Suppressor macrophage treated with lipopolysaccharide for 1 hour (primary cell): ENCODE data around the gene HSPB9.

Source experiments
- DNase-seq, 3 donors: peaks; one replicate each; pipeline ENCODE4 v3.0.0-alpha.2; 2020 to 2022

HSPB9 gene, protein sequence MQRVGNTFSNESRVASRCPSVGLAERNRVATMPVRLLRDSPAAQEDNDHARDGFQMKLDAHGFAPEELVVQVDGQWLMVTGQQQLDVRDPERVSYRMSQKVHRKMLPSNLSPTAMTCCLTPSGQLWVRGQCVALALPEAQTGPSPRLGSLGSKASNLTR

DNA sequence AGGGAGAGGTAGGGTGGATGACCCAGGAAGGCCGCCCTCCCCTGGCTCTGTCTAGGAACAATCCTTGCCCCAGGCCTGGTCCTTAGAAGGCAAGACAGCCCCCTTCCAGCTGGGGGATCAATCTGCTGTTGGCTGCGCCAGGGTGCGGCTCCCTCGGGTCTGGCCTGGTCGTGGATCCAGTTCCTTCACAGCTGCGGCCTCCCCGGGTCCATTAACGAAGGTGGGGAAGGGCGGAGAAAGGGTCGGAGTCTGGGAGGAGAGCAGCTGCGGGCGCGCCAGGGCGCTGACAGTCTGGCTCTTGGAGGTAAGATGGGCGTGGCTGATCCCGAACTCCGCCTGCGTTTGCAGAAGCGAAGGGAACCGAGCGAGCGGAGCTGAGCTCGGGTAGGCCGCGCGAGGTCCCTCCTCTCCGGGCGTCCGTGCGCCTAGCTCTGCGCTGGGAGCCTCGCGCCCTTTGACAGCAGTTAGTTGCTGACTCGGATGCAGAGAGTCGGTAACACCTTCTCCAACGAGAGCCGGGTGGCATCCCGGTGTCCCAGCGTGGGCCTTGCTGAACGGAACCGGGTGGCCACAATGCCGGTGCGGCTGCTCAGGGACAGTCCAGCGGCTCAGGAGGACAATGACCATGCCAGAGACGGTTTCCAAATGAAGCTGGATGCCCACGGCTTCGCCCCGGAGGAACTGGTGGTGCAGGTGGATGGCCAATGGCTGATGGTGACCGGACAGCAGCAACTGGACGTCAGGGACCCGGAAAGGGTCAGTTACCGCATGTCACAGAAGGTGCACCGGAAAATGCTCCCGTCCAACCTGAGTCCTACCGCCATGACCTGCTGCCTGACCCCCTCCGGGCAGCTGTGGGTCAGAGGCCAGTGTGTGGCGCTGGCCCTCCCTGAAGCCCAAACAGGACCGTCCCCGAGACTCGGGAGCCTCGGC is at the start of gene HSPB9:
HSPB9 (plus strand) TSS at position 434 of the 933 bp plus-strand sequence; CDS start at position 481, 47 bp downstream.
- DNase-seq: no peak

DNA sequence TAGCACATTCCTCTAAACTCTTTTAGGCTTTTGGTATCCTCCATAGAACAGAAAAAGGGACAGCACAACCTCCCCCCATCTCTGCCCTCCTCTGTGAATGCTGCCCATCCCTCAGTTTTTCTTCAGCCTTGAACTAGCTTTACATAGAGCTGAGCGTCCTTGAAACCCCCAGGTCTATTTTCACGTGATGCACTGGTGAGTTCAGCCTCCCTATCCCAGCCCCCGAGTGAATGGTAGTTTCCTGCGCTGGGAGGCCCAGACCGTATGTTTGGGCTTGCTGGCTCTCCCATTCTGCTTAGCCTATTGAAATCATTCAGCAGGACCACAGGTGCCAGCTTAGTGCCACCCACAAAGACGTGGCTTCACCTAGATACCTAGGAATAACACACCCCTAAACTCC is 46.8 kb upstream of the HSPB9 start:
- DNase-seq: no peak

DNA sequence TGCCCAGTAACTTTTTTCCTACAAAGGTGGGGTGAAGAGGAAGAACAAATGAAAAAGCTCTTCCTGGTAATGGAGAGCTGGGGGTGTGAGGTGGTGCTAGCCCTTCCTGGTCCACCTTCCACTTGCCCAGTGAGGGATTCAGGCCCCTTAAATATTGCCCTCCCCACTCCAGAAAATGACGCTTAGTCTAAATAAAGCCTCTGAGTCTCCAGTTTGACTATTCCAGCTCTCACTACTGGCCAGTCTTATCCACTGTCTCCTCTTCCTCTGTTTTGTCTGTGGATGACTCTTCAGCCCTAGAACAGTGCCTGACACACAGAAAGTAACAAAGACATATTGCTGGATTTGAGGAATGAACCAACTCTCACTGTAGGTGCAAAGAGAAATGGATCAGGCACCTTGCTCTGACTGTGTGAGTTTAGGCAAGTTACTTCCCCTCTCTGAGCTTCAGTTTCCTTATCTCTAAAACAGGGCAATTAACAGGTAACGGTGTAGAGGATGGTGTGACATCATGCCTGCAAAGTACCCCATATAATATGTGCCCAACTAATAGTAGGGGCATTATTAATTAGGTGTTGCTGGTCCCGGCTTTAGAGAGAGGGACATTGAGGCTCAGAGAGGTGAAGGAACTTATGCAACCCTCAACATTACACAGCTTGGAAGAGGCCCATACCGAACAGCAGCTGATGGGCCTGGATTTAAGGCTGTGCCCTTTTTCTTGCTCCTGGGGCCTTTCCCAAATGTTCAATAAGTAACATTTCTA is 45.6 kb upstream of the HSPB9 start:
- no peak for DNase-seq

DNA sequence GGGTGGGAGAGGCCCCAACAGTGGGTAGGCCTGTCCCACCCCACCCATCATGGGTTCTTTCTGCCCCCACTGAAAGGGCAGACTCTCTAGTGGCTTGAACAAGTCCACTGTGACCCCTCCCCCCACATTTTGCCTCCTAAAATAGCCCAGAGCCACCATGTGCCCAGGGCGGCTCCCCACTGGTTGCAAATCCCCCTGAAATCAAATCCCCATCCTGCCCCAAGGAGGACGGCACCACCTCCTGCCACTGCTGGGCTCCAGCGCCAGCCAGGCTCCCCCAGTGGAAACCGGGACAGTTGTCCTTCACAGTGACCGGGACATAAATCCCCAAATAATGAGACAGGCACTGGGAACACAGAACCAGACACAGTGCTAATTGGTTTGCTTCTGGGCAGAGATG is 44.8 kb upstream of the HSPB9 start:
- no peak for DNase-seq

DNA sequence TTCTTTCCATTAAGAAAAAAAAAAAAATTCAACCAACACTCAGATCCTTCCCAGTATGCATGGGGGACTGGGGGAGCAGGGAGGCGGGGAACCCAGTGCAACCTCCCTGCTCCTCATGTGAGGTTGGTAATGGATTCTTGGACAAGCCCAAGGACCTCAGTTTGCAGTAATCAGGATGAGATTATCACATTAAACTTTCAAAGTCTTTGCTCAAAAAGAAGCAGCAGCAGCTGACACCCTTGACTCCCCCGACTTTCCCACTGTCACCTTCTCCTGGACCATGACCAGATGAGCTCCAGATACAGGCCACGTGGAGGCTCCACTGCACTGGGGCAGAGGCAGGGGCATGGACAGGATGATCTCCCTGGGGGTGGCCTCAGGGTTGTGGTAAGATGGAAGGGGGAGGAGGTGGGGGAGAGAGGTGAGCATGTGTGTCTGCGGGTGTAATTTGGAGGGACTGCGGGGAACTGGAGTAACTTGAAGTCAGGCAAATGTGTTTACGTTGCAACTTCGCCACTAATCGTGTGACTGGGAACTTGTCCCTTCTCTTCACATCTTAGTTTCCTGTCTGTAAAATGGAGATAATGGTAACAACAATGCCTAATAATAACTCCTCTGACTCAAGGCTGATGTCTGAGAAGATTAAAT is 44.1 kb upstream of the HSPB9 start:
- DNase-seq: no peak

DNA sequence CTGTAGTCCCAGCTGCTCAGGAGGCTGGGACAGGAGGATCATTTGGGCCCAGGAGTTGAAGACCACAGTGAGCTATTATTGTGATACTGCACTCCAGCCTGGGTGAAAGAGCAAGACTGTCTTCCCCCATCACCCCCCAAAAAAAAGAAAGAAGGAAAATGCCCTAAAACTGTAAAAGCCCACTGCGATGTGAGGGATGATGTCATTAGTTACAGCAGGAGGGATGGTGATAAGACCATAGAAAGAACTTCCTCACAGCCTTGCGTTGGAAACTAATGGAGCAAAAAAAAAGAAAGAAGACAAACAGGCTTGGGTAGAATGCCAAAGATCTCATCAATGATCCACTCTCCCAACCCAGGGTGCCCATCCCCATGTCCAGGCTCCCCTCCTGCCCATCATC is 43.1 kb upstream of the HSPB9 start:
- no peak for DNase-seq

DNA sequence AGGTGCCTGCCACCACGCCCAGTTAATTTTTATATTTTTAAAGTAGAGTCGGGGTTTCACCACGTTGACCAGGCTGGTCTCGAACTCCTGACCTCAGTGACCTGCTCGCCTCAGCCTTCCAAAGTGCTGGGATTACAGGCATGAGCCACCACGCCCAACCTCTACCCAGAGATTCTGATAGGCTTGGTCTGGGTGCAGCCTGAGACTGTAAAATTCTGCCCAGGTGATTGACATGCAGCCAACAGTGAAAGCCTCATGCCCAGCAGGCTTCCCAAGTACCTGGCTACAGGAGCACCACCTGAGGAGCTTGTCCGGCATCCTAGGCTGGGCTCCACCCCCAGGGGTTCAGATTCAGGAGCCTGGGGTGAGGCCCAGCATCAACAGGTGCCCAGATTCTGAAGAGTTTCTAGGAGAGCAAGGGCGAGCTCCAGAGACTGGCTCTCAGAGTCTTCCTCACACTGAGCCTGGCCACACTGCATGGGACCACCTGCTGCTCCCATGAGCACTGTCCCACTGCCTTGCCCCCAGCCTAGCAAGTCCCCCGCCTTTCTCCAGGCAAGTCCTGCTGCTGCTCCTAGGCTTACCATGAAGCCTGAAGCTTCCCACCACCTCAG is 41.0 kb upstream of the HSPB9 start:
- no peak for DNase-seq

DNA sequence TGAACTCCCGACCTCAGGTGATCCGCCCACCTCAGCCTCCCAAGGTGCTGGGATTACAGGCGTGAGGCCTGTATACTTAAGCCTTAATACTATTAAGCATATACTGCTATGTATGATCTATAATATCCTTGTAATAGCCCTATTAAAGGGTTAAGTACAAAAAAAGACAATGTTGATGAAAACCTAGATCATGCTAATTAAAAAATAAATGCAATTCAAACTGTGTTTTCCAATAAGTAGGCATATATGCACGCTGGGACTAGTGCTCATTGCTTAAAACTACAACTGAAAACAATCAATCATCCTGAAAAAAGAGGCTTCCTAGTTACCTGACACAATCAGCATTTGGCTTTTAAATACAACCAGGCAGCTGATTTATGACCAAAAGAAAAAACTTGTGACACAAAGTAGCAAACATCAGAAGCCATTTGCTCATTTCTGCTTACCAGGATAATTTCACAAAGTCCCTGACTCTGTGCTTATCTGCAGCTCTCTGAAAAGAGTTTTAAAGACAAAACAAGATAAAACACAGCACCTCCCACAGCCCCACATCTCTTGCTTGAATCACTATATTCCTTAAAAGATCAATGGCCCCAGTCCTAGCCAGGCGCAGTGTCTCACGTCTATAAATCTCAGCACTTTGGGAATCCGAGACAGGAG is 35.4 kb upstream of the HSPB9 start:
- DNase-seq: no peak

DNA sequence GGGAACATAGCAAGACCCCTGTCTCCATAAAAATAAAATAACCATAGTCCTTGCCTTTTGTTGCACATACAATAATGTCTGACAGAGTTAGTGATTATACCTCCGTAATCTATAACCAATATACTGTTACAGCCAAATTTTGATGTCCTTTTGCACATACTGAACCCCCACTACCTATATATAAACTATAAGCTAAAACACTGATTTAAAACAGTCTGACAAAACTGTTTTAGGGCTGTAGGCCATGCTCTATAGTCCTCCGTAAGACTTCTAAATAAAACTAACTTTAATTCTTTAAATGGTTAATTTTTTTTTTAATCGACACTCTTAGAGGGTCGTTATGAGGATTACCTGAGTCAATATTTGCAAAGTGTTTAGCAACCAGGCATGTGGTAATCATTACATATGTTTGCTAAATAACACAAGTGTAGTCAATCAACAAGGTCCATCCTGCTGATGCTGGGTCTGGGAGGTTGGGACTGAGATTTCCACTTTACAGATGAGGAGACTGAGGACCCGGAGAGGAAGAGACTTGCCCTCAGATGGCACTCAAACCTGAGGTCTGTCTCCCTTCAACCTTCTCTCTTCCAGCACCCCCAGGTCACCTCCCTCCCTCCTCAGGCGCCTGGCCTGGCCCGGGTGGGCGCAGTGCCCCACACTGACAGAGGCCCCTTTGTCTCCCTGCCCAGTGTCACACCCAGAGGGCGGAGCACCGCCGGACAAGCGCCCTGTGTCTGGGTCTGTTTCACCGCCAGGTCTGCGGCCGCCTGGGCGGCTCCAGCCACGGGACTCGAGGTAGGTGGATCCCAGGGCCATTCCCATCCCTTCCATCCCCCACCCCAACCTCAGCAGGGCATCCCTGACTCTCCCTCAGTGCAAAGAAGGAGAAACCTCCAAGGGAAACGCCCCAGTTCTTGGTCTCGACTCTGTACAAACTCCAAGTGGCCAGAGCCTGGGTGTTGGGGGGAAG is 34.6 kb upstream of the HSPB9 start:
- no peak for DNase-seq

DNA sequence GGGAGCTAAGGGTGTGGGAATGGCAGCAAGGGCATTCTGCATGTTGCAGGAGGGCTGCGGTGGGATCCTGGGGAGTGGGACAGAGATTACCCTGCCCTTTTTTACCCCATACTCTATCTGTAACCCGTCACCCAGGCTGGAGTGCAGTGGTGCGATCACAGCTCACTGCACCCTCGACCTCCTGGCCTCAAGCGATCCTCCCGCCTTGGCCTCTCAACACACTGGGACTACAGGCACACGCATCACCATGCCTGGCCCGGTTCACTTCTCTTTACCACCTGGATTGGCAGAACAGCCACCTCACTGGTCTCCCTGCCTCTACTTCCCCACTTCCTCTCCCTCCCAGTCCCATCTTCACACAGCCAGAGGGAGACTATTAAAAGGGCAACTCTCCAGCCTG is 33.9 kb upstream of the HSPB9 start:
- no peak for DNase-seq

DNA sequence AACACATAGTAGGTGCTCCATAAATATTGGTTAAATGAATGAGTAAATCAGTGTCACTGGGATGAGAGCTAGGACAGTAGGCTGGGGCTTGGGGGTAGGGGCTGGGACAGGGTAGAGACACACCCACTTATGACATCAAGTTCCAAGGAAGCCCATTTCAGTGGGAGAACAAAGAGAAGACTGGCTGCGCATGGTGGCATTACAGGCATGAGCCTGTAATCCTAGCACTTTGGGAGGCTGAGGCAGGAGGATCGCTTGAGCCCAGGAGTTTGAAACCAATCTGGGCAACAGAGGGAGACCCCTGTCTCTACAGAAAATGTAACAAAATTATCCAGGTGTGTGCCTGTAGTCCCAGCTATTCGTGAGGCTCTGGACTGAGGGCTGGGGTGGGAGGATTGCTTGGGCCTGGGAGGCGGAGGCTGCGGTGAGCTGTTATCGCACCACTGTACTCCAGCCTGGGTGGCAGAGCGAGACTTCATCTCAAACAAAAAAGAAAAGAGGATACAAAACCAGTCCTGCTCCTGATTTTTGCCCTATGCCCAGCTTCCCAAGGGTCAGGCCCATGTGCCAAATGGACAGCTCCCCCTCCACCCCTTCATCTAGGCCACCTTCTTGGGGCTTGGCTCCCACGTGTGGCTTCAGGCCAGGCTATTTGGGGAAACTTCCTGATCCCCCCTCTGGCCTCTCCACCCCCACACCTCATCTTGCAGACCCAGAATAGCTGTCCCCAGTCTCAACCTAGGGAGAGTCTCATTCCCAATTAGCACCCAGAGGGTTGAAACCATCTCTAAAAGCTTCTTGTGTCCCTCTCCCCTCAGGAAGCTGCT is 31.4 kb upstream of the HSPB9 start:
- DNase-seq: no peak

DNA sequence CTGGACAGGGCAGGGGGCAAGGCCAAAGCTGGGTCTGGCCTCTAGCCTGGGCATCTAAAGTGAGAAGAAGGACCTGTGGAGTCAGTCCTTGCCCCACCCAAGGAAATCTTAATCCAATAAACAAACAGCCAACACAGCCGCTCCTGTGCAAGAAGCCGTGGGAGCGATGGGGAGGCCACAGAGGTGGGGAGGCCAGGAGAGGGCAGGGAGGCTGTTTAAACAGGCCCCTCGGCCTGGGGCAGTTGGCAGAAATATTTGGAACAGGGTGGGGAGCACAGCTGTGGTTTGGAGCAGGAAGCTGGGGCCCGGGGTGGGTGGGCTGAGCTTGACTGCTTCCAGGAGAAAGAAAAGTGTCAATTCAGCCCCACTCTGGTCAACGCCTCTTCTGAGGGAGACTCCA is 29.7 kb upstream of the HSPB9 start:
- DNase-seq: no peak

DNA sequence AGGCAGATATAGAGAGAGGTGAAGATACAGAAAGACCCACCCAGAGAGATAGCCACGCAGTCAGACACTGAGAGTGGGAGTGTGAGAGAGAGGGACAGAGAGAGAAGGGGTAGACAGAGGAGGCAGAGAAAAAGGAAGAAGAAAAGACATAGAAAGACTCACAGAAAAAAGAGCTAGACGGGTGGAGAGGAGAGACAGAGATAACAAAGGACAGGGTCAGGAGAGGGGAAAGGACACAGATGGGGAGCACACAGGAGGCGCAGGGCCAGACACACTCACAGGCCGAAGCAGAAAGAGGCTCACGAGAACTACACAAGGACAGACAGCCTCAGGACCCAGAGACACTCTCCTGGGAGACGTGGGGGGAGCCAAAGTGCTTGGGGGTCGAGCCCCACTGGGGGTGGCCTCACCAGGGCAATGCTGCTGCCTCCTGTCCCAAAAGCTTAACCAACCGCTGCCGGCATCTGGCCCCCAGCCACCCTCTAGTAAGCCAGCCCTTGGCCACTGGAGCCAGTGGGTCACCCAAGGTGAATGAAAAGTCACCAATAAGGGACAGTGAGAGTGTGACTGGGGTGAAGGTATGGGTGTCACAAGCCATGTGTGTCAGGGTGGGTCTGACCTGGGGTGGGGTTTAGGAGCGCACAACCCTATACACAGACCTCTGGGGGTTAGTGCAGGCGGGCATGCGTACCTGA is 28.1 kb upstream of the HSPB9 start:
- DNase-seq: no peak

DNA sequence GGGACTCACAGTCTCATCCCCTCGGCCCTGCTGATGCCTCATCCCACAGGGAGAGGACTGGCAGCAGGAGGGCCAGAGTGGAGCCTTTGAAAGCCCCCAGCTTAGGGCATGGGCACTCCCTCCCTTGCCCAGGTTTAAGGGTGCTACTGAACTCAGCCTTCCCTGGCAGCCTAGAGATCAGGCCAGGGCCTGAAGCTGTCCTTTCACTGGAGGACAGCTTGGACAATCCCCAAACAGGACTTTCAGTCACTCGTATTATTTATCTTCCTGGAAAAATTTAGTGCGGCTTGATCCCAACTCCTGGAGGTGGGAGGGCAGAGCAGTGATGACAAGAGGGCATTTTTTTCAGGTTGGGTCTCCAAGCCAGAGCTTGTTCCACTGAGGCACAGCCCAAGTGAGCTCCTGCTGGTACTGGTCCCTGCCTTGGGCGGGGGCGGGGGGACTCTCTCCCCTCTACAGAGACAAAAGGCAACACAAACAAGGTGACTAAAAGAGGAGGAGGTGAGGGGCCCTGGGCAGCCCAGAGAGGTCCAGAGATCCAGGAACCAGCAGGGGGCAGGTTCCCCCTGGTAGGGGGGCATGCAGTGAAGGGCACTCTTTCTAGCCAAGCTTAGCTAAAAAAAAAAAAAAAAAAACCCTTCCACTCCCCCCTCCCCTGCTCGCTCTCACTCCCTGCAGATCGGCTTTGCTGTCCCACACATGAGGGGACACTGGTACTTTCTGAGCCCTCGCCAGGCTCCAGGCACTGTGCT is 26.1 kb upstream of the HSPB9 start:
- no peak for DNase-seq

DNA sequence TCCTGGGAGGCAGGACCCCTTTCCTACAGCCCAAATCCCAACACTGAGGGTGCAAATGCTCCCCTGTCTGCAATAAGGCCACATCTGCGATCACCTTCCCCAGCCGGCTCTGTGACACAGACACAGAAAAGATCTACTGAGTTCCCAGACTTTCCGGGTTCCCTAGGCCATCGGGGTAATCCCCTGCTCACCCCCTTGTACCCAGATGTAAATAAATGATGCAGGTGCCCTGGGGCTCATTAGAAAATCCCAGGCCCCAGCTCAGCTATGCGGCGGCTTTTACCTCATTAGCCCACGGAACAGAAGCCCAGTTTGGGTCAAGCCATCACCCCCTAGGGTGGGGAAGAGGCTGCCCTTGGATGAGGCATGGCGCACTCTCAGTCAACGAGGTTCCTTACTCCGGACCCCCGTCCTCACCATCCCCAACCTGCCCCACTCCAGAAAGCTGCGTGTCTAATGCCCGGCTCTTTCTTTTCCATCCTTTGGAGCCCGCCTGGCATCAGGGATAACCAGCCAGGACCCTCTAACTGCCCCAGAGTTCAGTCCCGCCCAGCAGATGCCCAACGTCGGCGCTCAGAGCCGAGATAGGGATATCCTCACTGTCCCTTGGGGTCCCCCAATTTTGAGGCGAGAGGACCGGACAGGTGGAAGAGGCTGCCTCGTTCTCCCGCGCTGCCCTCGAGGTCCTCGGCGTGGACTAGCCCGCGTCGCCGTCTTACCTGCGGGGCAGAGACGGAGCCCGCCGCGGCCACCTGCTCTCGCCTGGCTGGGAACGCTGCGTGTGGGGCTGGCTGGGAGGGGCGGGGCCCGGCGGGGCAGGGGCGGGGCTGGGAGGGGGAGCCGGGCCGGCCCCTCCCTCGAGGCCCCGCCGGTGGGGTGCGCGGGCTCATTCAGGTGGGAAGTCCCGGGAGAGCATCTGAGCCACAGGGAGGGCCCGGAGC is 24.6 kb upstream of the HSPB9 start, which contains the start of gene ZNF385C:
ZNF385C (minus strand) TSS at position 783 of the 941 bp plus-strand sequence. CDS start 35,417 bp downstream, outside the sequence.
- DNase-seq: peak in 2 of 3 donors; percentile 36 to 47

DNA sequence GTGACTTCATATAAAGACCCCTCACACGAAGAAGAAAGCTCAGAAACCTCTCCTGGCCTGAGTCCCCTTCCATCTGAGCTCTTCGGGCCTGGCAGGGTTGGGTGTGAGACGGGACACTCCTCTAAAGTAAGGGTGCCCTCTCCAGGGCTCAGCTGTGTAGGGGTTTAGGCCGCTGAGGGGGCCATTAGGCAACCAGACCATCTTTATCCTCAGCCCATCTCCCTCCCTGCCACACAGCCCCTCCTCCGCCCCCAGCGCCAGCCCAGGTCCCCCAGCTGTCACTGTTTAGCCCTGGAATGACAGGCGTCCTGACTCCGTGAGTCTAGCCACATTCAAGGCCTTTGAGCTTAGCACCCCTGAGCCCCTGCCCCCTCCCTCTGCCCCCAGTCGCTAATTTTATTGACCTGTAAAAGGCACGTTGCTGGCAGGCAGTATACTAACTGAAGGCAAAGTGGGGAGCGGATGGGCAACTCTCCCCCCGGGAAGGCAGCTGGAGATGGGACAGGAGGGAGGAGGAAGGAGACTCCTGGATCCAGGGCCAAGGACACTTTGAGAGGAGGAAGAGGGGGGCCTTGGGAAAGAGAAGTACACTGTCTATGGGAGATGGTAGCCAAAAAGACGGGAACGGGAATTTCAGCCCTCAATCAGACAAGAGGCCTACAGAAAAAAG is 23.7 kb upstream of the HSPB9 start:
- no peak for DNase-seq
